Esophagus mucosa (tissue), 1 donor: ENCODE data around the gene HLF. TPM values are rescaled to one million over a fixed set of nuclear protein-coding genes. Genes with fewer than 3 reads are reported as not detected.

Source experiments
- ATAC-seq: fragments of 200-7000 bp; cut with Tn5 transposase; one replicate; pipeline ENCODE4 v1.9.1; 2020
- total RNA-seq: library from RNA; stranded (reverse); gene quantifications from one replicate; pipeline ENCODE4 v1.2.4, GENCODE V29; 2023
- donor health status: DM: yes; HTN: yes; CAD: no.

Gene HLF
- total RNA-seq, 1 donor from 2014 or later, result 10.8 TPM

DNA sequence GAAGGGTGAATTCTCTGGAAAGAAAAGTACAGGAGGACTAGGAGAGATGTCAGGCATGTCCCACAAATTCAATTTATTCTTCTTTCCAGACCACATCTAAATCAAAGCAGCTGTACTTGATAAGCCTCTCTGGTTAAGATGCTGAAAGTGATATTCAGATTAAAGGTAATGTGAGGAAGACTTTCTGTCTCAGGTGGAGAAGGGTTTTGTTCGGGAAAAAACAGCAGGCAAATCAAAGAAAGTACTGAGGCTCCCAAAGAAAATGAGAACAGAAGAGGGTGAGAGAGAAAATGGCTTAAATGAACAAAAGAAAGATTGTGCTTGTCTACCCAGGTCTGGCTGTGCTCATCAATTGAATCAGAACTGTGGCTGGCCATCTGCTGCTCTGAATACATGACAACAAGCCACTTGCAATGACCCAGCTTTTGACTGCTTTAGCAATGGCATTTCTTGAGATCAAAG, 101.3 kb downstream of the HLF start:
- ATAC-seq, result no peak

DNA sequence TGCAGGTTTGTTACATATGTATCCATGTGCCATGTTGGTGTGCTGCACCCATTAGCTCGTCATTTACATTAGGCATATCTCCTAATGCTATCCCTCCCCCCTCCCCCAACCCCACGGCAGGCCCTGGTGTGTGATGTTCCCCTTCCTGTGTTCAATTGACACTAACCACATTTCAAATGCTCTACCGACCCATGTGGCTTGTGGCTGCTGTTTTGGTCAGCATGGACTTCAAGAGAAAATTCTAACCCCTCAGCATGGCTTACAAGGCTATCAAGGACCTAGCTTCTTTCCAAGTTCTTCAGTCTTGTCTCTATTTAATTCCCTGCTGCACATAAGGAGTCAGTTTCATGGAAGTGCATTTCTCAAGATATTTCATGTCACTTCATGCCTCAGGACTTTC, 103.9 kb downstream of the HLF start:
- ATAC-seq, result no peak

Other genes with a start within 250 kb of the HLF start
- gene MMD, start 156.9 kb downstream of the HLF start, total RNA-seq, result 2.1 TPM
- gene SMIM36, start 246.5 kb downstream of the HLF start, total RNA-seq, result not detected